Pulmonary artery endothelial cell (primary cell): ENCODE measurements around the gene CYP27B1. TPM values are rescaled to one million over a fixed set of nuclear protein-coding genes. Genes with fewer than 3 reads are reported as not detected.

Source experiments
- DNase-seq: peaks from one replicate; pipeline ENCODE4 v3.0.0-alpha.2; 2011; ENCODE audit warnings: low read depth, low spot score
- total RNA-seq: library from RNA; depleted of rRNA; stranded (reverse); fragments of >200 nt; gene quantifications from 2 replicates; pipeline ENCODE4 v1.2.3, GENCODE V29; 2014

Gene CYP27B1
- total RNA-seq, 1 donor from 2014 or later: 0.66 TPM

GRCh38 chr12:57765698-57766463 lies 997 bp downstream of the CYP27B1 start:
- no peak for DNase-seq

- DNase-seq: no peak
Observed at GRCh38 chr12:57765003-57765697, 1.7 kb downstream of the CYP27B1 start.

- no peak for DNase-seq
Observed at GRCh38 chr12:57764662-57765002, 2.2 kb downstream of the CYP27B1 start.

- DNase-seq: no peak
Observed at GRCh38 chr12:57763881-57764661, 2.8 kb downstream of the CYP27B1 start.

DNA sequence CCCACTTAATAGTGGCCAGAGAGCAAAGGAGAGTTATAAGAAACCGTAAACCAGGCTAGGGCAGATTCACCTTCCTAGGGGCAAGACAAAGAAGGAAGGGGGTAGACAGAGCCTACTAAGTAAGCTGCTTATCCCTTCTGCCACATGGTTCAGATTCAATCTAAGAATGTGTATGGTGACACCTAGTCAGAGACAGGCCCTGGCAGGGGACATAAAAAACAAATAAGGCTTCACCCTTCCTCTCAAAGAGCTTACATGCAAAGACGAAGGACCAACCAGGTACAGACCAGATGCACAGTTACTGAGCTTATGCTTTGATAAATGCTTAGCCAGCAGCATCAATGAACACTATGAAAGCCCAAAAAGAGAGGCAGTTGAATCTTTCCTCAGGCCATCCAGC lies 4.4 kb downstream of the CYP27B1 start:
- no peak for DNase-seq

DNA sequence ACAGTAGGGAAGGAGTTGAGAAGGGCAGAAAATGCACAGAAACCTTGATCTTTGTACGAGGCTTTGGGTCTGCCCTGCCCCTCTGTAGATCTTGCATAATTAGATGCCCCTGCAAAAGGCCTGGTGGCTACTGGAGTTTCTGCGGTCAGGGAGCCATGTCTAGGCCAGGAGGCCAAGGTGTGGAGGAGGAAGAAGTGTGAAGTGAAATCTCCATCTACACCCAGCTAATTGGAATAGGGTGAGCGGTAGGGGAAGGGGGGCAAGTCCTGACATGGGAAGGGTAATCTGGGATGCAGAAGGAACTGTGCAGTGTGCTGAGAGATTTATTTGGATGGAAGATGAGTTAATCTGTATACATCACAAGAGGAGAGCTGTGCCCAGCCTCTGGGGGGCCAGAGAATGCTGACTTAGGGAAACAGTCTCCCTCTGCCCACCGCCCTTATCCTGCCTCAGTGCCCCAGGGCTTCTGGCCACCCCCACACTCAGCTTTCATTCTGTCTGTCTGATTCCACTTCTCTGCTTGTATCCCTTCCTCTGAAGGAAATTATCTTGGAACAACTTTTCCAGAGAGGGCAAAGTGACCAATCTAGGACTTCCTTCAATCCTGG lies 5.4 kb downstream of the CYP27B1 start:
- no peak for DNase-seq

DNA sequence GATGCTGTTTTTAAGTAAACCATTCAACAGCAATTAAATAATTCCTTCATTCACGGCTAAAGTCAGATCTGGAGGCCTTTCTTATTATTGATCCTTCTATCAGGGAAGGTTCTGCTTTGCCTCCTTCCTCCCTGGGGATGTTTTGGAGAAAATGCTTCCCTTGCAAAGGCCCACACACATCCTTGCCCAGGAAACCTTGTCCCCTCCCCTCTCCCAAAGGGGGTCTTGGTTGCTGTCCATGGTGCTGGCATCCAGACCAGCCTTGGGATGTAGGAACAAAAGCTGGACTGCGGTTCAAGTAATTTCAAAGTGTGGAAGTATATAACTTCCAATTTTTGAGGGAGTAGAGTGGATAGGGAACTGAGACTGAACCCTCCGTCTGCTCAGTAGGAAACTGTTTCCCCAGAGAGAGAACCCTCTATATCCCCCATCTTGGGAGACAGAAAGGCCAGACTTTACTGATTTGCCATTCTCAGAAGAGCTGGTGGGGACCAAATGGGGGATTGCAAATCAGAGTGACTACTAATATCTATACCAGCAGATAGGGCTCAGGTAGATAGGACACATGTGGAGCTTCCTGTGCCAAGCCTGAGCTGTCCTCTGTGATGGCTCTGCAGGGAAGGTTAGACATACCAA lies 6.4 kb downstream of the CYP27B1 start:
- no peak for DNase-seq

DNA sequence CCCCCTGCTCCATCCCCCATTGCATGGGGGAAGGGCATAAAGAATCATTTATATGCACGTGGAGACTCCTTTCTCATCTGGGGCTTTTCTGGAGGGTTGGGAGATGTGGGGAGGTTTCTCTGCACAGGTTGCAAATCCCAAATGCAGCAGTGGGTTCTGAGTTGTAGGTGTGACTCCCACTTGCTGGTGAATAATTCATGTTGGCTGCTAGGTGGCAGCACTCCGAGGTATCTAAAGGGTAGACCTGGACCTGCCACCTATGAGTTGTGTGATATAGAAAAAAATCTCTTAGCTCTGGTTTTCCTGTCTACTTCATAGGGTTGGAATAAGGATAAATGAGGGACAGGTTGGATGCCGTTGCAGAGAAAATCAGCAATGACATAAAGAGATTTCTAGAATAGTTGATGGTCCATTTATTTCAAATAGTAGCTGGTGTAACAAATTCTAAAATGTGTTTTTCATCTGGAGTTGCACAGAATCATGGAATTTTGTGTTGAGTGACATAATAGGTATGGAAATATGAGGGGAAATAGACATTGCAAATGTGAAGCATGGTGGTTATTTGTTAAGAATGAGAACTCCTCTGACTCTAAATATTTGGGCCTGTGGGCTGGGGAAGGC lies 7.4 kb downstream of the CYP27B1 start:
- no peak for DNase-seq

GRCh38 chr12:57758552-57759359 lies 8.1 kb downstream of the CYP27B1 start:
- no peak for DNase-seq

GRCh38 chr12:57757771-57758170 lies 9.1 kb downstream of the CYP27B1 start:
- DNase-seq: no peak

DNA sequence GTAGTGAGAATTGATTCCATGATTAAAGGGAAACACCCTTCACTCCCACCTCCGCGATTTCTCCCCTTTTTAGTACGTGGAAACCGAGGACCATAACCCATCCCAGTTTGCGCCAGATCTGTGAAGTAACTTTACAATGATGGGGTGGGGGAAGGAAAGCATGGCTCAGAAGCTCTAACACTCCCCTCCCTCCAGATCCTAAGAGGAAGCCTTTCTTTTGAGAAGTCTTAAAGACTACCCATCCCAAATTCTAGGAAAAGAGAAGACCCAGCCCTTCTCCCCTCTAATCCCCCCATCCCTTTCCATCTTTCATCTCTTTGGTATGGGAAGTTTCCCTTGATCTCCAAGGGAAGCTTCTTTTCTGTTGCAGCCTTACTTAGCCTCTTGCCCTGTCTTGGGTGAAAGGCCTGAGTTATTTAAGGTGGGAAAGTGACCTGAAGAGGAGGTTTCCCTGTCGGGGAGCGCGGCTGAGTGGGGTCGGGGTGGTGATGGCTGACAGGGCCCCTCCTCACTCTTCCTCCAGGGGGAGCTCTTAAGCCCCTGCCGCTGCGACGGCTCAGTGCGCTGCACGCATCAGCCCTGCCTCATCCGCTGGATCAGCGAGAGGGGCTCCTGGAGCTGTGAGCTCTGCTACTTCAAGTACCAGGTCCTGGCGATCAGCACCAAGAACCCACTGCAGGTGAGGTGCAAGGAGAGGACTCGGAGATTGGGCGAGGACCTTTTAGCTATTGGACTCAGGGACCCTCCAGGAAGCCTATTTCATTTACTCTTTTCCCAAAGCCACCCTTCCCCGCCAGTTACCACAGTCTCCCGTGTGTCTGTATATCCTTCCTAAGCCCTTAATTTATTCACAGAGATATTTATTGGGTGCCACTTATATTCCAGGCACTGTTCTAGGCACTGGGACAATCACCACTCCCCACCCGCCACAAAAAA lies 10.2 kb downstream of the CYP27B1 start:
- no peak for DNase-seq

DNA sequence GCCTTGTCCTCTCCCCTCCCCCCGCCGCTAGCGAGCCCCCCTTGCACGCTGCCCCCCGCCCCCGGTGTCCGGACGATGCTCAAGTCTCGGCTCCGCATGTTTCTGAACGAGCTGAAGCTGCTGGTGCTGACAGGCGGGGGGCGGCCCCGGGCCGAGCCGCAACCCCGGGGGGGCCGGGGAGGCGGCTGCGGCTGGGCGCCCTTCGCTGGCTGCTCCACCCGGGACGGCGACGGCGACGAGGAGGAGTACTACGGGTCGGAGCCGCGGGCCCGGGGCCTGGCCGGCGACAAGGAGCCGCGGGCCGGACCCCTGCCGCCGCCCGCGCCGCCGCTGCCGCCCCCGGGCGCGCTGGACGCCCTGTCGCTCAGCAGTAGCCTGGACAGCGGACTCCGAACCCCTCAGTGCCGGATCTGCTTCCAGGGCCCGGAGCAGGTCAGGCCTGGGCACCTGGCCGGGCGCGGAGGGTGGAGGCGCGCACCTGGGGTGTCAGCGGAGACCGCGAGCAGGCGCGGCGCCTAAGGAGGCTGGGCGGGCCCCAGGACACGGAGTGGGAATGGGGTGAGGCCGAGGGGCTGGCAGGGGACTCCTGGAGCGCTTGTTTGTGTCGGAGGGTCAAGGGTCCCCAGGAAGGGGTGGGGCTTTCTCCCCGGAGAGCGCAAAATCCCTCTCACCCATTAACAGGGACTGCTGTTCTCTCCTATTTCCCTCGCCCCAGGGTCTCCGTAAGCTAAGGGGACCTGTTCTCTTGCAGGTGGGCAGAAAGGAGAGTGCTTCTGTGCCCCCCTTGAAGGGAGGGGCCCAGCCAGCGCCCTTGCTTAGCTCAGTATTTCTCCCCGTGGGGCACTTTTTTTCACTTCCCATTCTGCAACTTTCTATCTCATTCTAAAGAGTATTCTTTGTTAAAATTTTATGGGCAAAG lies 11.2 kb downstream of the CYP27B1 start:
- no peak for DNase-seq

DNA sequence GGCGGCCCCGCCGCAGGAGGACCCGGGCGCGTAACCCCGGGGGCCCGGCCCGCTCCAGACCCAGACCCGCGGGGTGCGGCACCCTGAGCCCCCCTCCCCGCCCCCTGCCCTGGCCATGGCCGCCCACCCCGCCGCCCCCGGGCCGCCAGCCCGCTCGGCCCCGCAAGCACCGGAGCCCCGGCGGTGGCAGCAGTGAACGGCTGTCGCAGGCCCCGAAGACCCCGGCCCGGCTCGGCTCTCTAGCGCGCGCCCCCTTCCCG lies 11.8 kb downstream of the CYP27B1 start:
- DNase-seq: no peak

GRCh38 chr12:57754411-57755193 lies 12.3 kb downstream of the CYP27B1 start, which contains the start of gene MARCHF9:
MARCHF9 (plus strand) TSS chr12:57755103; CDS start chr12:57755529, 426 bp downstream.
- no peak for DNase-seq

DNA sequence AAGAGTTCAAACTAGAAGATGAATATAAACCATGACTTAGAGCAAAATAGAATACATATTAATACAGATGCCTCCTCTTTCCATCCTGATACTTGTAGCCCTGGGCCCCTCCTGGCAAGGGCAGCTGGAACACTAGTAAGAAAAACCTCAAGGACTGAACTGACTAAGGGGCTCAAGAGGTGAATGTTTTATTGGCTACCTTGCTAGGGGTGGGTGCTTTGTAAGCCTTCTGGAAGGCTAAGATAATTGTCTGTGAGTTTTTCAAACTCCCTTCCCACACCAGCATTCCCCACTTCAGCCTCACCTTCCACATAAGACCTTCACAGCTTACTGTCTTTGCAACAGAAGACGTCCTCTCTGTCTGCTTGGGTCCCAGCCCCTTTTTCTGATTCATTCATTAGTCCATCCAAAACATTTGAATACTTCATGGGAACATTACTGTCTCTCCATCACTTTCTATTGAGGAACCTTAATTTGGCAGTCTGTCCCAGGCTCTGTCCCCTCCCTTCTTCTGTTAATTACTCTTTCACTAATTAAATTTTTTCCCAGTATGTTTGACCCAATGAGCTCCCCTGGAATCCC lies 13.0 kb downstream of the CYP27B1 start:
- DNase-seq: no peak

DNA sequence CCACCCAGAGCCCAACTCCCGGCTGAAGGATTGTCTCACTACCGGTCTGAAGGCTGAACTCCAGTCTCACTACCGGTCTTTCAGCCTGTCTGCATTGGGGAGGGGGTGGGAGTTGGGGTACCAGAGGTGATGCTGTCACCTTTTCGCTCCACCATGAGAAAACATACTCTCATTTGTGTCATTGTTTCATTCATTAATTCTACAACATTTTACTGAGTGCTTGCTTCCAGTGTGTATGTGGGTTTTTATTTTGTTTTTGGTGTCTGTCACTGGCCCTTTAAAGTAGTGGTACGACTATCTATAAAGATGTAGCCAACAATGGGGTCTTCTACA lies 14.2 kb downstream of the CYP27B1 start:
- no peak for DNase-seq
